Right lung (tissue), 5 donors: ENCODE measurements around the gene ATP8B1. TPM values are rescaled to one million over a fixed set of nuclear protein-coding genes. Genes with fewer than 3 reads are reported as not detected.
"Not testable (repeated sequence)": the region's sequence is repeated elsewhere in the genome, so short reads cannot be mapped to it uniquely, and the experiment has no call there.

Experiments
- DNase-seq, 2 donors: peaks; one replicate each; pipeline ENCODE4 v3.0.0-alpha.2; 2013
- polyA plus RNA-seq, 5 donors: library from polyadenylated mRNA; unstranded; fragments of 120-200 nt; gene quantifications; one replicate each; pipeline versions ENCODE4 v1.2.1 to v1.2.3, GENCODE V29; 2013; ENCODE audit warnings: inconsistent platforms in 1 of 5, low replicate concordance in 1 of 5; ENCODE audit not compliant: insufficient read length in 5 of 5, insufficient read depth in 1 of 5

Gene ATP8B1
- polyA plus RNA-seq, 5 donors, result 12.1 to 20.5 (median 18.3) TPM

DNA sequence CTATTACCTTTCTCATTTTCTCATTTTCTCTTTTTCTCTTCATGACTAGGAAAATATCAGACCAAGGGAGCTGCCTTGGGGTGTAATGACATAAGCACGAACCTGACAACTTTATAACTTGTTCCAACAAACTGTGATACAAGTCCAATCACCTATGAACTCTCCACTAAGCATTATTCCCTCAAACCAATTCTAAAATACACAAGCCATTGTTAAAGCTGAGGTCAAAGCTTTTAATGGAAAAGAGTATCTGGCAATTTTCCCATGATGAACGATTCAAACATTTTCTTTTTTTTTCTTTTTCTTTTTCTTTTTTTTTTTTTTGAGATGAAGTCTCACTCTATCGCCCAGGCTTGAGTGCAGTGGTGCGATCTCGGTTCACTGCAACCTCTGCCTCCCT is 133.1 kb downstream of the ATP8B1 start:
- no peak for DNase-seq

DNA sequence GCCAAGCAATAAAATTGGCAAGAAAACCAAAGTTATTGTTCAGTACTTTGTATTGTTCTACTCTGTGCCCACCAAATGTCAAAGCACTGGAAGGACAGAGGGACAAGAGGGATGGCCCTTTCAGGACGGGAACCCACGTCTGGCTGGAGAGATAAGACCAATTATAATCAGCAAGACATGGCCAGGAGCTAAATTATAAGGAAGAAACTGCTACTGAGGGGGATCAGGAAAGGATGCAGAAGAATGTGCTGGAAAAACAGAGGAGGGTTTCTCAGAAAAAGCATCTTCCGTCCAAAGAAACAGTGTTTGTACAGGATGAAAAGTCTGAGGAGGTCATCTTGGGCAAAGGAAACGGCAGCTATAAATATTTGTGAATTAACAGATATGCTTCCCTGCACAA is 135.1 kb downstream of the ATP8B1 start:
- no peak for DNase-seq

DNA sequence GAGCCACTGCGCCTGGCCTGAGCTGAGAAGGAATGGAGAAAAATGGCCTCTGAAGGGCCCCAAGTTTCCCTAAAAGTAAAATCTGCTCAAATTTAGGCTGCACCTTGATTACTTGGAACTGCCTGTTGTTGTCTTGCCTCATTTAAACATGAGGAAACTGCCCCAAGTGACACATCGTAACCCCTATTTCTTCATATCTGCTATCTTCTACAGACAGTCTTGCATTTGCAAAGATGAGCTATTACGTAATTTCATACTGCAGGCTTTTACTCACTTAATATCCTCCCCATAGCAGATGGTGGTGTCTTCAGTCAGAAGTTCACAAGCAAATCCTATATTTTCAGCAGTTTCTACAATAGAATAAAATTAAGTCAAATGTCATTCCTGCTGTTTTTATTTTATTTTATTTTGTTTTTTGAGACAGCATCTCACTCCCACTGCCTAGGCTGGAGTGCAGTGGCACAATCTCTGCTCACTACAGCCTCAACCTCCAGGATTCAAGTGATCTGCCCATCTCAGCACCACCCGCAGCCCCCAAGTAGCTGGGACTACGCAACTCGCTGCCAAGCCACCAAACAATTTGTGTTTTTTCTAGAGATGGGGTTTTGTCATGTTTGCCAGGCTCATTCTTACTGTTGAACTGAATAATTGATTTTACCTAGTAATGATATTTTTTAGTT is 136.2 kb downstream of the ATP8B1 start:
- peak; percentile 18 to 45 for DNase-seq

DNA sequence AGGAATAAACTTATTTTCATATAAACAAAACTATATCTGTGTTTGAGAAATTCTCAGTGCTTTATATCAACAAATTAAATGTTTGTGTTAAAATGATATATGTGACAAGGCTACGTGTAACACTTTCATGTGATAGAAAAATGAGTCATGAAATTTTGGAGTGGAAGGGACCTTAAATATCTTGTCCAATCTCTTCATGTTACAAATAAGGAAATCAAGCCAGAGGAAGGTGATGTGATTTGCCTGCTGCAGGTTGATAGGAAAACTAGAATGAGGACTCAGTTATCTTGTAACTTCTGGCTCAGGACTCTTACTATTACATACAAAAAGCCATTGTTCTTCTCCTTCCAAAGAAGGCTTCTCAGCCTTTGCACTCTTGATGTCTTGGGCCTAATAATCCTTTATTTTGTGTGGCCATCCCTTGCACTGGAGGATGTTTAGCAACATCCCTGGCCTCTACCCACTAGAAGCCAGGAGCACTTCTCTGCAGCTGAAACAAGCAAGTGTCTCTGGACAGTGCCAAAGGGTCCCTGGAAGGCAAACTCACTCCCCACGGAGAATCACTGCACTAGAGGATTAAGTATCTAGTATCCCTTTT is 138.4 kb downstream of the ATP8B1 start:
- DNase-seq, result no peak

DNA sequence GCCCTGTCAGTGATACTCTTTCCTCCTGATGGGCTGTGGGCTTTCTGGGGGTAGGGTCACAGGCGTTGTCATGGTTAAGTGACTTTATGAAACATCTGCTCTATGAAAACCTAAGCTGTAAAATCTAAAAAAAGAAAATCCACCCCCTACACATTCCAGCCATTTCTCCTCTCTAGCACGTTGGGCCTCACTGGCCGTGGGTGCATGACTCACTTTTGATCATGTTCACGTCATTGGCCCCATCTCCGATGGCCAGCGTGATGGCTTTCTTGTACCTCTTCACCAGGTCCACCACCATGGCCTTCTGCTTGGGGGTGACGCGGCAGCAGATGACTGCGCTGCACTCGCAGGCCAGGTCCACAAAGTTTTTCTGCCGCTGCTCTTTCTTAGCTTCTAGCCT is 142.2 kb downstream of the ATP8B1 start:
- no peak for DNase-seq

DNA sequence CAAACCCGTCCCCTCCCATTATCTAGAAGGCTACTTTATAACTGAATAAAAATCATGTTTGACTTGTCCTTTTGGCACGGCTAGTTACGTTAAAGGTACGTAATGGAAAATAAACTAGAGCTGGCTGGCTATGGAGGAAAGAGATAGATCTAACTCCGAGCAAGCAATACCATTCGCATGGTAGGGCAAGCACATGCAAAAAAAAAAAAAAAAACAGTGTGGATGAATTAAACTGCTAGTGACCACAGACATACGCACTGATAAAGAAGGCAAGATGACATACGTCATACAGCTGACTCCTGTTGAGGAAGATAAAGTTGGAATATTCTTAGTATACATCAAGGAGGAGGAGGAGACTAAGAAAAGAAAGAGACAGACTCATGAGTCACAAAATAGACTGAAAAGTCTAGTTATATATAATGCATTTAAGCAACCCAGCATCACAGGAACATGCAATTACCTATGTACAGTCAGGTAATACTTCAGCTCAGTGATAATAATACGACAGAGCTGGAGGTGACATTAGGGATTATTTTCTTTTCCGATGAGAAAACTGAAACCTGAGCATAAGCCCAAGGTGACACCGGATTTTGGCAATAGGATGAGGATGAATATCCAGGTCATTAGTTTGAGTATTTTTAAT is 143.5 kb downstream of the ATP8B1 start:
- peak in 1 of 2 donors; percentile 31 for DNase-seq

DNA sequence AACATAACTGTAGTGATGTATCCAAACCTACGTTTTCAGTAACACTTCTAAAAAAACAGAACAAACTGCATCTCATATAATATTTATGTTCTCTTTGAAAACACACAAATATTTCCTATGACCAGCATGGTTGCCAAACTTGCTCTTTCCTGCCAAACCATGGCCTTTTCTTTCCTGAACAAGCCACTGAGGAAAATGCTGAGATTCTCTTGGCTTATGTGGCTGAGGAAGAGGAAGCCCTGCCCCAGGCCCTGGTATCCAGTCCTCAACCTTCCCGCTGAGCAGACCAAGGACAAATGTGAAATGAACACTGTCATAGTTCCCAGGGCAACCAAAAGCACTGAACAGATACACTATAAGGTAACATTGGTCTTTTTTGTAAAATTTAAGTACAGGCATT is 145.6 kb downstream of the ATP8B1 start:
- DNase-seq, result no peak

DNA sequence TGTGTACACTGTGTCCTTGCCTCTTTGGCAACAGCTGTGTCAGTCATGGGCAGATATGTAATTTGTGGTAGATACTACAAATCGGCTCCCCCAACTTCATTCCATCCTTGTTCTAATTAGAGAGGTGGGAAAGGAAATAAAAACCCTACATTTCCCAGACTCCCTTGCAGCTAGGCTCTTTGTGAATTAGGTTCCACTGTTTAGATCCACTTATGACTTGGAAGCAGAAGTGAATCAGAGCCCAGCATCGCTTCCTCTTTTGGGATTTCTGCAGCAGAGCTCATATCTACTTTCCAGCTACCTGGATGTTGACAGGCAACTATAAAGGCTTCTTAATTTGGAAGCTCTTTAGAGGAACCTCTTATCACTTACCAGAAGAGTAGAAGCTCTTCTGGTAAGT is 147.4 kb downstream of the ATP8B1 start:
- DNase-seq, result no peak

DNA sequence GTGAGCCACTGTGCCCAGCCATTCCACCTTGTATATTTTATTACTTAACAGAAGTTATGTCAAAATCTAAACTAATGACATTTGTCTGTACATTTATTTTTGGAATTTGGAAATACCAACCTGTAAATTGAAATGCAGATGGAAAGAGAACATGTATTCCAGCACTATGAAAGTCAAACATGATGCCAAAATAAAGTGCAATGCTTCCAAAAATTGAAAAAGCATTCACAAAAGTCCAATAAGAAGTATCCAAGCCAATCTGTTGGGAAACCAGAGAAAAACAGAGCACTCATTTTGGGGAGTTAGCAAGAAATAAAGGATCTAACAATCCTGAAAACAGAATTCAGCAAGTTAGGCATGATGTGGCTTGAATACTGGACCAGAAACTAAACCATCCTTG is 151.2 kb downstream of the ATP8B1 start:
- DNase-seq, result no peak

DNA sequence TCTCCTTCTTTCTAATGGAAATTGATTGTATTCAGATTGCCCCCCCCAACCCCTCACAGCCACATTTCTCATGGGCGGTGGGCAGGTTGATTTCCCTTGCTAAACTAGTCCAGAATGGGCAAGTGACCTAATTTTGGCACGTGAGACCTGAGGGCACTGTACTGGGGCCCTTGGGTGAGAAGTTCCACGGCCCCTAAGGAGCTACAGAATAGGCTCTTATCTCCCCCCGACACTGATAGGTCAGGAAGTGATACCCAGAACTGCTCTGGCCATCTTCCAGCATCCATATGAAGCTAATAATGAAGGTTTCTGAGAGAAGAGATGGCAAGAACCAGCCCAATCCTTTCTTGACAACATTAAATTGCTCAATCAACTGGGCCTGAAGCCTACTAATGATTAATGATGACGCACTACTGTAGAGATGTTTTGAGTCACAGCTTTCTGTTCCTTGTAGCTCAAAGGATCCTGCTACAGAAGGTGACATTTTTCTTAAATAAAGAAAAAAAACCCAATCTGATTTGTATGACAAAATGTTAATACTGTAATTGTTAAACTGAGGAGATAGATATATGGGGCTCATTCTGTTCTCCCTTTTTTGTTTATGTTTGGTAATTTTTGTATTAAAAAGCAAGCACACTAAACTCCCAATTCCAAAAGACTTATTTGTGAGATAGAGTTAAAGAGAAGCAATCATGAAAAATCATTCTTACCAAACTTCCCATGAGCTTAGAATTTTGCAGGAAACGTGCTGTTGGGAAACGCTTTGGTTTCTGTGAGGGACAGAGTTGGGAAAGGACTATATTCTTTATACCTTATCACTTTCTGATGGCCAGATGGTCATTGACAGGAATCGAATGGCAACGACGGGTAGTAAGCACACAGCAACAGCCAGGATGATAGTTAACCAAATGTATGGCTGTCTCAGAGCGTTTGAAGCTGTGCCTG is 153.3 kb downstream of the ATP8B1 start:
- DNase-seq, result no peak

DNA sequence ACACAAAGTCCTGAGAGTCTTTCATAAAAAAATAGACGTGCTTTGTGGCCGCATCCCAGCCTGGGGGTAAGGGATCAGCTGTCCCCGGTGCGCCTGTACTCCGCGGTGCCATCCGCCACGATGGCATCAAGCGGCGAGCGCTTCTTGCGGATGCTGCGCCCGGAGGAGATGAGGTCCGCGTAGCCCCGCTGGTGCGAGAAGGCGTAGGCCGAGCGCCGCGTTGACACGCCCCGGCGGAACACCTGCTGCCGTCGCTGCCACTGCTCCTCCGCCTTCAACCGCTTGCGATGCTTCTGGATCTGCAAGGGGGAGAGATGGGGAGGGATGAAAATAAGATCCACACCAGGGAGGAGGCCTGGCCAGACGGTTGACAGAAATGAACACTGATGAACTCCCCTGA is 154.7 kb downstream of the ATP8B1 start:
- DNase-seq, result no peak

DNA sequence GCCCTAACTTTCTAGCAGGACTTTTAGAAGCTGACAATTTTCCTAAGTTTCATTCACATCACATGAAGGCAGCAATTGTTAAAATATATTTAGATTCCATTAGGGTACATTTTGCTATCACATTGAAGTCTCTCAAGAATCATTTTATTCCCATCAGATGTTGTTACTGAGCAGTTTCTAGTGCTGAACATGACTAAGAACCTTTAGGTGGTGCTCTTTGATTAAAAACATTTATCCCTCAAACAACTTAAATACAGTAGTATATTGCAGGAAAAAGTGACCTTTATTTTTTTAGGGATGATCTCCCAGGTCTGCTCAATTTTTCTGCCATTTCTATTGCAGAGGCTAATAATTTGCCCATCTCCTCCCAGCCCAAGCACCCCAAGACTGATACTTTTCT is 158.6 kb downstream of the ATP8B1 start:
- no peak for DNase-seq

DNA sequence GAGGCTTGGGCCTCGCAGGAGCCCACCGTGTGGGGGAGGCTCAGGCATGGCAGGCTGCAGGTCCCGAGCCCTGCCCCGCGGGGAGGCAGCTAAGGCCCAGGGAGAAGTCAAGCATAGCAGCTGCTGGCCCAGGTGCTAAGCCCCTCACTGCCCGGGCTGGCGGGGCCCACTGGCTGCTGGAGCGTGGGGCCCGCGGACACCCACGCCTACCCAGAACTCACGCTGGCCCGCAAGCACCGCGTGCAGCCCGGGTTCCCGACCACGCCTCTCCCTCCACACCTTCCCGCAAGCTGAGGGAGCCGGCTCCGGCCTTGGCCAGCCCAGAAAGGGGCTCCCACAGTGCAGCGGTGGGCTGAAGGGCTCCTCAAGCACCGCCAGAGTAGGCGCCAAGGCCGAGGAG is 159.4 kb downstream of the ATP8B1 start:
- DNase-seq, result not testable (repeated sequence)

DNA sequence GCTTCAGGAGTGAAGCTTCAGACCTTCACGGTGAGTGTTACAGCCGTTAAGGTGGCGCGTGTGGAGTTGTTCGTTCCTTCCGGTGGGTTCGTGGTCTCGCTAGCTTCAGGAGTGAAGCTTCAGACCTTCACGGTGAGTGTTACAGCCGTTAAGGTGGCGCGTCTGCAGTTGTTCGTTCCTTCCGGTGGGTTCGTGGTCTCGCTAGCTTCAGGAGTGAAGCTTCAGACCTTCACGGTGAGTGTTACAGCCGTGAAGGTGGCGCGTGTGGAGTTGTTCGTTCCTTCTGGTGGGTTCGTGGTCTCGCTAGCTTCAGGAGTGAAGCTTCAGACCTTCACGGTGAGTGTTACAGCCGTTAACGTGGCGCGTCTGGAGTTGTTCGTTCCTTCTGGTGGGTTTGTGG is 160.7 kb downstream of the ATP8B1 start:
- not testable (repeated sequence) for DNase-seq

DNA sequence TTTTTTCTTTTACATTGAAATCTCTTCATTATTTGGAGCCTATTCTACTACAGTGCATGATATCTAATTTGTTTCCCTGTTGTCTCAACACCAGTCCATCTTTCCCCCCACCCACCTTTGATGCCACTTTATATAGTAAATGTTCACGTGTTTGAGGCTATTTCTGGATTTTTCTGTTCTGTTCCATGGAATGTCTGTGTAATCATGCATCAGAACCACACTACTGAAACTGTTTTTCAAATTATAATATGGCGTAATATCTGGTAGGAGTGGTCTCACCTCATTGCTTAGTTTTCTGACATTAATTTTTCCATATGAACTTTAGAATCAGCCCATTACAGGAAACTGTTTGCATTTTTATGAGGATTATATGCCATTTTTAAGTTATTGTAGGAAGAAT is 162.4 kb downstream of the ATP8B1 start:
- no peak for DNase-seq

DNA sequence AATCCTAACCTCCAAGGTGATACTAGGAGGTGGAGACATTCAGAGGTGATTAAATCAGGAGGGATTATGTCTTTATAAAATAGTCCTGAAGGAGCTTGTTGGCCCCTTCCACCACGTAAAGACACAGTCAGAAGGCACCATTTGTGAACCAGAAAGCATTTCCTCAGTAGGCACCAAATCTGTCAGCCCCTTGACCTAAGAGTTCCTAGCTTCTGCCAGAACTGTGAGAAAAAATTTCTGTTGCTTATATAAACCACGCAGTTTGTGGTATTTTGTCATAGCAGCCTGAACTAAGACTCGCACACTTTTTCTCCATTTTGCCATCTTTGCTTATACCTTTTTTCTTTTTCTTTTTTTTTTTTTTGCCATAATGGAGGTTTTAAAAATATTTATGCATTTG is 162.9 kb downstream of the ATP8B1 start:
- DNase-seq, result no peak

DNA sequence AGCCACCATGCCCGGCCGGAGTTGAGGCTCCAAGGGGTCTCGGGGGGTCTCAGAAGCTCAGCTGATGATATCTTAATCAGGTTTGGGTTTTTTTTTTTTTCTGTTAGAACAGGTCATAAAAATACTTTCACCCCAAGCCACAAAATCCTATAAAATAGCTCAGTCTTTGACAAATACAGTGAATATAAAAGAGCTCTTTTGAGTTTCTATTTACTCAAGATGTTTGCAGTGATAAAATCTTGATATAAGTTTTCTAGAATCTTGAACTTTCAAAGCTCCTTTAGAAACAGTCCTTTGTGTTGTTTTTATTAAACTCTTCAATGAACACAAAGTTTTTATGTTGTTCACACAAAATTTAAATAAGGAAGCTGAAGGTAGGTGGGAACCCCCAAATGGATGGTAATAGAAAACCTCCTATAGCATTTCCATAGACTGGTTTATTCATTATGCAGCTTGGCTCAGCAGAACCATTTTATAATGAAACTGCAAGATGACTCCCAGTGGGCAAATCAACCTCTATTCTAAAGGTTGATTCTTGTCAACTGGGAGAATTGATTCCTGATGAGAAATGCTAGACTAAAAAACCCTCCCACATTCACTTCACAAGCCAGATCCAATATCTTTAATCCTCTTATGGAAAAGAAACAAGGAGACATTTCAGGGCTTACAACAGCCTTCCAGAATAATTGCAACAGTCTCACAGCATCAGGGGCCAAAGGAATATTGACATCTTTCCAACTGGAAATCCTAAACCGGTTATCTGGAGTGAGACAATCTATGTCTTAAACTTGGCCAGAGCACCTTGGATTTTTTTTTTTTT is 167.9 kb downstream of the ATP8B1 start:
- DNase-seq, result no peak

DNA sequence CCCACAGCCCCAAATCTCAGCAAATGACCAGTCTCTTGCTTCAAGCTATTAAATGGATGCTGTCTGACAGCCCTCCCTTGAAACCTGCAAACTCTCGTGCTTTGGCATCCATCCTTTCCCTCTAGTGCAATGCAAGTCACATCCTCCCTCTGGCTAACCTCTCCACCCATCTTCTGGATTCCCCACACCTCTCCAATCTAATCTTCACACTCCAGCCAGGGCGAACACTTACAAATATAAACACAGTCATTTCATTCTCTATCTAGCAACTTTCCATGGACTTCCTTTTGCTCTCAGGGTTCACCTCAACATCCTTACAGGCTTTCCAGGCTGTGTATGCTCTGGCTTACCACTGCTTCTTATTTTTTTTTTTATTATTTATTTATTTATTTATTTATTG is 171.4 kb downstream of the ATP8B1 start:
- no peak for DNase-seq

DNA sequence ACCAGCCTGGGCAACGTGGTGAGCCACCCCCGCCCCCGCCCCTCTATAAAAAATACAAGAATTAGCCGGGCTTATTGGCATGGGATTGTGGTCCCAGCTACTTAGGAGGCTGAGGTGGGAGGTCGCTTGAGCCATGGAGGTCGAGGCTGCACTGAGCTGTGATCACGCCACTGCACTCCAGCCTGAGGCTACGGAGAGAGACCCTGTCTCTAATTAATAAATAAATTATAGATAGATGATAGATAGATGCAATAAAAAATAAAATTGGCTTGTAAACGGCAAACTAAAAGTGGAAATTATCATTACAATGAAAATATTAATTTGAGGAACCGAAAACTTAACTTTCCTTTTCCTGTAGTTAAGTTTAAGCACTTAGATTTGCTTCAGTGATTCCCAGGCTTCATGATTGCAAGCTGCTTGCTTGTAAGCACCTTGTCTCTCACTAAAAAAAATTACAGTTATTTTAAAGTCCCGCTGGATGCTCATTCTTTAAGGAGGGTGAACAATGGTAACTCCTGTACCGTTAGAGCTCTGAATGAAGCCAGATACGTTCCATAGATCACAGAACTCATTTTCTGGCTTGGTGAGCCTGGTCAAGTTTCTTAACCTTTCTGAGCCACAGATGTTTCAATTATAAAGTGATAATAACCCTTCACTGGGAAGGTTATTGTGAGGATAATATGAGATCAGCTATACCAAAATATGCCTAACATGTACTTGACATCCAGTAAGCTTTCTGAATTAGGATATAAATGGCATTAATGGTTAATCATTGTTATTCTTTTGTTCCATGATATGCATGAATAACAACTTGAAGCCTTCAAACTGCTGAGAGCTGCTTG is 172.1 kb downstream of the ATP8B1 start:
- DNase-seq, result no peak

DNA sequence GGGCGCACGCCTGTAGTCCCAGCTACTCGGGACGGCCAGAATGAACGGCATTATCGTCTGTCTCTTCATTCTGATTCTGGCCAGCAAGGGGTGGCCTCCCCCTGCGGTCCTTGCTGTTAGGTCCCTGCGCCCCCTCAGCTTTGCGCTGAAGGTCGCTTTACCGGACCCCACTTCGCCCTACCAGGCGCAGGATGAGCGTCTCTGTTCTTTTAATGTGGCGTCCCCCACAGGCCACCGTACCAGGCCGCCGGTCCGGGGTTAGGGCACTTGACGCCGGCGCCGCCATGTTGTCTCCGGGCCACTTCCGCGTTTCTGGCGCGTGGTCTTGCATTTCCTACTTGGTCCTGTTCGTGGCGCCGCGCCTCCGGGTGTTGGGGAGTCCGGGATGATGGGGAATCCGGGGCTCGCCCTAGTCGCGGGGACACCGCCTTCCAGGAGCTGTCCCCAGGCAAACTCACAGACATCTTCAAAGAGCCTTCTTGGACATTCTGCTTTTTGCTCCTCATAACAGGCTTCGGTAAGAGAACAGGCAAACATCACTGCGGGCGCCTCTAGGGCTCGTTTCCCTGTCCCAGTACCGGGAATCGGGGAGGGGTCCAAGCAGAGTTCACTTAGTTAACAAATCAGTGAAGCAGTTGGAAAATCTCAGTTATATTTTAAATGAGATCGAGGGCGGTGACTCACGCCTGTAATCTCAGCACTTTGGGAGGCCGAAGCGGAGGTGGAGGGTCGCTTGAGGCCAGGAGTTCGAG is 172.9 kb downstream of the ATP8B1 start:
- DNase-seq, result peak; percentile 93
